Endothelial cell of umbilical vein (primary cell): ENCODE measurements around the gene REG3G.

Experiments
- CTCF ChIP-seq, 2 donors: IDR thresholded peaks; 1 replicate in 1 of 2; 2 replicates in 1 of 2; pipeline ENCODE4 v1.5.1; 2011; ENCODE audit warnings: low read length in 2 of 2, mild to moderate bottlenecking in 2 of 2, moderate library complexity in 2 of 2, control low read depth in 1 of 2, inconsistent platforms in 1 of 2, low read depth in 1 of 2; ENCODE audit not compliant: insufficient read depth in 1 of 2; ENCODE audit errors: extremely low read depth in 1 of 2
- EZH2 ChIP-seq: IDR thresholded peaks from 2 replicates; pipeline ENCODE4 v1.6.1; 2012; ENCODE audit warnings: borderline replicate concordance, low read depth, mild to moderate bottlenecking, moderate library complexity, low read length, inconsistent platforms; ENCODE audit not compliant: severe bottlenecking
- GATA2 ChIP-seq: IDR thresholded peaks from 2 replicates; pipeline ENCODE4 v1.7.0; 2011; ENCODE audit warnings: low read depth, mild to moderate bottlenecking, moderate library complexity, mixed read lengths, low read length; ENCODE audit not compliant: insufficient read length, insufficient read depth
- MAX ChIP-seq: IDR thresholded peaks from 2 replicates; pipeline ENCODE4 v1.6.1; 2011; ENCODE audit not compliant: insufficient read depth, insufficient read length
- MYC ChIP-seq: IDR thresholded peaks from one replicate; pipeline ENCODE4 v1.6.1; 2011; ENCODE audit warnings: mild to moderate bottlenecking, low read depth, low read length
- POLR2A ChIP-seq: IDR thresholded peaks from 2 replicates; pipeline ENCODE4 v1.6.1; 2012; ENCODE audit warnings: low read depth, mild to moderate bottlenecking, control low read depth, low read length
- POLR2AphosphoS5 ChIP-seq: IDR thresholded peaks from 2 replicates; pipeline ENCODE4 v1.6.1; 2012; ENCODE audit warnings: low read depth, mild to moderate bottlenecking, control low read depth, low read length, moderate library complexity; ENCODE audit not compliant: insufficient read depth

- TF ChIP-seq CTCF (IDR thresholded peaks at IDR 0.05; ENCODE audit: extremely low read depth in 1 of 2, insufficient read depth in 1 of 2, low read depth in 1 of 2, low read length in 2 of 2), result no peak
- TF ChIP-seq EZH2, result no peak
- no peak for TF ChIP-seq MYC
- TF ChIP-seq GATA2, result no peak
- no peak for TF ChIP-seq POLR2AphosphoS5
- TF ChIP-seq POLR2A, result no peak
- no peak for TF ChIP-seq MAX
Observed at GRCh38 chr2:79000008-79000576, 25.4 kb upstream of the REG3G start.
